NCI-H2227 (cell line): ENCODE measurements around the gene KCNN1.
"Not testable (repeated sequence)": the region's sequence is repeated elsewhere in the genome, so short reads cannot be mapped to it uniquely, and the experiment has no call there.

ENCODE experiments used
- DNase-seq: peaks from one replicate; lab custom pipeline; 2025; ENCODE audit not compliant: unreplicated experiment; lab: John Stamatoyannopoulos, UW

The KCNN1 gene

GRCh38 chr19:17966550-17967256 is at the start of gene KCNN1:
Gene KCNN1, plus strand, starts transcription at chr19:17967107. Its CDS starts 6,782 bp downstream, at chr19:17973889.
- peak; percentile 59 for DNase-seq

GRCh38 chr19:17918151-17918550 is 48.8 kb upstream of the KCNN1 start:
- DNase-seq, result not testable (repeated sequence)

GRCh38 chr19:17919122-17919521 is 47.8 kb upstream of the KCNN1 start:
- DNase-seq, result not testable (repeated sequence)

GRCh38 chr19:17920527-17920926 is 46.4 kb upstream of the KCNN1 start:
- DNase-seq, result no peak

GRCh38 chr19:17922138-17922537 is 44.8 kb upstream of the KCNN1 start:
- no peak for DNase-seq

- no peak for DNase-seq
These were observed 40.9 kb upstream of the KCNN1 start for GRCh38 chr19:17926044-17926443.

GRCh38 chr19:17929056-17929455 is 37.9 kb upstream of the KCNN1 start:
- no peak for DNase-seq

GRCh38 chr19:17931532-17932191 is 35.2 kb upstream of the KCNN1 start:
- peak; percentile 72 for DNase-seq

GRCh38 chr19:17932485-17933338 is 34.2 kb upstream of the KCNN1 start, which contains the start of gene CCDC124:
Gene CCDC124, plus strand, starts transcription at chr19:17933015. Its CDS starts 3,406 bp downstream, at chr19:17936421.
- peak; percentile 92 for DNase-seq

GRCh38 chr19:17933414-17934129 is 33.3 kb upstream of the KCNN1 start:
- no peak for DNase-seq

- DNase-seq, result no peak
These were observed 30.5 kb upstream of the KCNN1 start for GRCh38 chr19:17936379-17936778.

GRCh38 chr19:17937371-17937900 is 29.5 kb upstream of the KCNN1 start:
- DNase-seq, result no peak

GRCh38 chr19:17938092-17938845 is 28.6 kb upstream of the KCNN1 start:
- DNase-seq, result peak; percentile 62

GRCh38 chr19:17942181-17942580 is 24.7 kb upstream of the KCNN1 start:
- no peak for DNase-seq

GRCh38 chr19:17942582-17943273 is 24.2 kb upstream of the KCNN1 start:
- no peak for DNase-seq

- no peak for DNase-seq
These were observed 23.4 kb upstream of the KCNN1 start for GRCh38 chr19:17943274-17944221.

GRCh38 chr19:17944301-17944700 is 22.6 kb upstream of the KCNN1 start:
- no peak for DNase-seq
